WERI-Rb-1 (cell line): ENCODE results near the gene CEP250.
"Not testable (repeated sequence)": the region's sequence is repeated elsewhere in the genome, so short reads cannot be mapped to it uniquely, and the experiment has no call there.

ENCODE experiments used
- DNase-seq: peaks from one replicate; pipeline ENCODE4 v3.0.0-alpha.2; 2020
- H3K27ac ChIP-seq: fragments of 250-450 bp; sonication (Bioruptor Pico); 2 replicates; pipeline ENCODE4 v1.5.1; 2020; ENCODE audit warnings: mild to moderate bottlenecking, moderate library complexity
- H3K27me3 ChIP-seq: fragments of 250-450 bp; sonication (Bioruptor Pico); 2 replicates; pipeline ENCODE4 v1.5.1; 2021; ENCODE audit warnings: mild to moderate bottlenecking, low read depth, moderate library complexity; ENCODE audit not compliant: insufficient read depth, severe bottlenecking
- H3K36me3 ChIP-seq: fragments of 250-450 bp; sonication (Bioruptor Pico); 2 replicates; pipeline ENCODE4 v1.5.1; 2020; ENCODE audit warnings: mild to moderate bottlenecking, moderate library complexity
- H3K4me3 ChIP-seq: 2 replicates; pipeline ENCODE4 v1.5.1; 2011; ENCODE audit warnings: low read depth, mild to moderate bottlenecking, control low read depth, low read length
- H3K9me3 ChIP-seq: fragments of 250-450 bp; sonication (Bioruptor Pico); 2 replicates; pipeline ENCODE4 v1.5.1; 2021; ENCODE audit warnings: mild to moderate bottlenecking, moderate library complexity; ENCODE audit not compliant: severe bottlenecking
- CTCF ChIP-seq: IDR thresholded peaks from 2 replicates; pipeline ENCODE4 v1.5.1; 2011; ENCODE audit warnings: low read depth, mild to moderate bottlenecking, control low read depth, inconsistent platforms, low read length

Gene CEP250

GRCh38 chr20:35551503-35551902, 96.1 kb downstream of the CEP250 start:
- Histone ChIP-seq H3K27ac (no peak overlapping the region), H3K9me3 (no peaks in the 10 kb centered on the region), H3K36me3 (peaks cover 59% of the 10 kb centered on the region), H3K4me3 (no peak overlapping the region), H3K27me3 (no peaks in the 10 kb centered on the region)
- DNase-seq = no peak
- TF ChIP-seq CTCF = no peak

DNA sequence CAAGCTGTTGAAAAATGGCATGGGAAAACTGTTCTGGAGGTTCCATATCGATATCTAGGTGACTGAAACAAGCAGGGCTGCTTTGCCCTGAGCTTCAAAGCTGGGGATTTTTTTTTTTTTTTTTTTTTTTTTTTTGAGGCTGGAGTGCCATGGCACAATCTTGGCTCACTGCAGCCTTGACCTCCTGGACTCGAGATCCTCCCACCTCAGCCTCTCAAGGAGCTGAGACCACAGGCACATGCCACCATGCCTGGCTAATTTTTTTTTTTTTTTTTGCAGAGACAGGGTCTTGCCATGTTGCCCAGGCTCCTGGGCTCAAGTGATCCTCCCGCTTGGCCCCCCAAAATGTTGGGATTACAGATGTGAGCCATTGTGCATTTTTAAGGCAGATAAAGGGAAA, 97.5 kb downstream of the CEP250 start:
- no peak for TF ChIP-seq CTCF
- Histone ChIP-seq H3K9me3 (no peaks in the 10 kb centered on the region), H3K27me3 (no peaks in the 10 kb centered on the region), H3K27ac (no peak overlapping the region), H3K4me3 (no peak overlapping the region), H3K36me3 (peaks cover 64% of the 10 kb centered on the region)
- DNase-seq = no peak

- not testable (repeated sequence) for H3K4me3 ChIP-seq, H3K27ac ChIP-seq, DNase-seq, H3K9me3 ChIP-seq, H3K27me3 ChIP-seq
- H3K36me3 ChIP-seq = peaks cover 39% of the 10 kb centered on the region
Observed at GRCh38 chr20:35555461-35555860, 100.1 kb downstream of the CEP250 start.

DNA sequence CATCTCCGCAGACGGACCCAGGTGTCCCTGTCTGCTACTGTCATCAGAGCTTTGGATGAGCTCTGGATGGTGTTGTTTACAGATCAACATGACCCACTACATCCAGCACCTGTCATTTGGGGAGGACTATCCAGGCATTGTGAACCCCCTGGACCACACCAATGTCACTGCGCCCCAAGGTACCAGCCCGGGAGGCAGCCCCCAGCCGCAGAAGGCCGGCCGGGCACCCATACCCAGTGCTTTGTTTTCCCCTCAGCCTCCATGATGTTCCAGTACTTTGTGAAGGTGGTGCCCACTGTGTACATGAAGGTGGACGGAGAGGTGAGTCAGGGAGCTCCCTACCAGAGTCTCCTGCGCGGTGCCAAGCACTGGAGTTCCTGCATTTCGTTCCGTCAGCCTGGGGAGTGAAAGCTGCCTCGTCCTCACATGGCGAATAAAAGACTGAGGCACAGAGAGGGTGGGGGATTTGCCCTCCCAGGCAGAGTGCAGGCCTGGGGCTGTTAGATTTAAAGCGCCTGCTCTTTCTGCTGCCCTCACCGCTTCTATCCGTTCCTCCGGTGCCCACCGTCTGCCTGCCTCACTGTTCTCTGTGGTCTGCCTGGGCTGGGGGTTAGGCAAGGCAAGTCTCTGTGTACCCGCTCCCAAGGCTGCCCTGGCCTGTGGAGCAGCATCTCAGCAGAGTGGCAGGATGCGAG, 100.7 kb downstream of the CEP250 start:
- TF ChIP-seq CTCF = no peak
- H3K27me3 ChIP-seq = no peaks in the 10 kb centered on the region
- DNase-seq = no peak
- H3K4me3 ChIP-seq = no peak overlapping the region
- H3K27ac ChIP-seq = no peak overlapping the region
- H3K9me3 ChIP-seq = no peaks in the 10 kb centered on the region
- peaks cover 32% of the 10 kb centered on the region for H3K36me3 ChIP-seq

GRCh38 chr20:35556871-35557270, 101.5 kb downstream of the CEP250 start:
- Histone ChIP-seq H3K9me3 (no peaks in the 10 kb centered on the region), H3K36me3 (peaks cover 25% of the 10 kb centered on the region), H3K27me3 (no peaks in the 10 kb centered on the region), H3K4me3 (no peak overlapping the region), H3K27ac (no peak overlapping the region)
- no peak for DNase-seq
- TF ChIP-seq CTCF = no peak

DNA sequence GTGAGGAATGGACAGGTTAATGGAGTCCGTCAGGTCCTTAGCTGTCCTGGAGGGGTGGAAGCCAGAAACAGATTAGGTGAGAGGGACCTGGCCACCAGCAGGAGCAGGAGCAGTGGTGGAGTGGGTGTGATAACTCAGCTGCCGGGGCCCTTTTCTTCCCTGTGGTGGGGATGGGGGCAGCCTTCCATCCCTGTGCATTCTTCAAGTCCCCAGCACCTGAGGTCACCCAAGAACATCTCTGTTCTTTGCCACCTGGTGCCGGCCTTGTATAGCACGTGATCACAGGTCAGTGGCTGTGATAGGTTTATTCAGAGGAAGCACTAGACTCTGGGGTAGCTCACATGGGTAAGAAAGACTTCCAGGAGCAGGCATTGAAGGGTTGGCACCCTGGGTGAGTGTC, 103.1 kb downstream of the CEP250 start:
- Histone ChIP-seq H3K9me3 (no peaks in the 10 kb centered on the region), H3K27ac (no peak overlapping the region), H3K4me3 (no peak overlapping the region), H3K27me3 (no peaks in the 10 kb centered on the region), H3K36me3 (peaks cover 17% of the 10 kb centered on the region)
- DNase-seq = no peak
- no peak for TF ChIP-seq CTCF
